K562 (cell line): ENCODE data around the gene NACAD. TPM values are rescaled to one million over a fixed set of nuclear protein-coding genes. Genes with fewer than 3 reads are reported as not detected.

Experiments
- ATAC-seq: fragments of 200-7000 bp; cut with Tn5 transposase; 3 replicates; pipeline ENCODE4 v1.9.1; 2020; ENCODE audit warnings: moderate library complexity
- BruUV-seq: library from RNA; stranded (reverse); fragments of 400-500 nt; replicated peaks from 2 replicates; lab custom pipeline; 2021; lab: Mats Ljungman, UMichigan
- CTCF ChIA-PET: fragments of 300-600 bp; formaldehyde crosslinking; extraction: SDS; loops from one replicate; lab custom pipeline; 2021; ENCODE audit warnings: low intra/inter-chr PET ratio; lab: Yijun Ruan, JAX
- POLR2A ChIA-PET: fragments of 300-600, 350-650 bp; sonication (Branson Sonifier 250); formaldehyde crosslinking; extraction: SDS; loops from one replicate; lab custom pipeline; 2021; ENCODE audit warnings: antibody characterized with exemption, inconsistent platforms; lab: Yijun Ruan, JAX
- DNase-seq, 4 experiments: peaks; one replicate each; pipeline versions ENCODE4 v3.0.0 to v3.0.0-alpha.2; 2011 to 2018; ENCODE audit warnings: low spot score in 3 of 4, mixed read lengths in 3 of 4; ENCODE audit errors: extremely low read depth in 1 of 4
- FAIRE-seq: peaks from 2 replicates; lab custom pipeline; 2011; peaks lifted over from hg19 to GRCh38; lab: Jason Lieb, UNC
- H2AFZ ChIP-seq: 2 replicates; pipeline ENCODE4 v1.6.0; 2011; ENCODE audit warnings: low read depth, low read length, control low read depth, inconsistent platforms
- H3K27ac ChIP-seq: fragments of 200-600 bp; 3 replicates; pipeline ENCODE4 v1.8.0; 2011; ENCODE audit warnings: low read depth, mild to moderate bottlenecking, control low read depth, inconsistent platforms, low read length, moderate library complexity, mixed read lengths; ENCODE audit errors: extremely low read depth
- H3K27me3 ChIP-seq, 2 experiments: fragments of 300-600 bp in 1 of 2; 2 replicates in 1 of 2; 3 replicates in 1 of 2; pipeline versions ENCODE4 v1.6.0 to v1.8.0; 2011; ENCODE audit warnings: inconsistent platforms in 2 of 2, low read length in 2 of 2, mild to moderate bottlenecking in 1 of 2, mixed read lengths in 1 of 2, moderate library complexity in 1 of 2; ENCODE audit not compliant: control insufficient read depth in 2 of 2, insufficient read depth in 2 of 2
- H3K36me3 ChIP-seq: fragments of 300-600 bp; 3 replicates; pipeline ENCODE4 v1.8.0; 2011; ENCODE audit warnings: mild to moderate bottlenecking, low read length, inconsistent platforms; ENCODE audit not compliant: control insufficient read depth, insufficient read depth
- H3K4me1 ChIP-seq, 2 experiments: fragments of 200-600 bp in 1 of 2; replicated peaks in 1 of 2; 2 replicates in 1 of 2; 3 replicates in 1 of 2; pipeline versions ENCODE4 v1.5.1 to v1.8.0; 2011; ENCODE audit warnings: inconsistent platforms in 2 of 2, low read length in 2 of 2, mild to moderate bottlenecking in 1 of 2, mixed read lengths in 1 of 2, moderate library complexity in 1 of 2; ENCODE audit not compliant: control insufficient read depth in 2 of 2, insufficient read depth in 2 of 2
- H3K4me2 ChIP-seq: 2 replicates; pipeline ENCODE4 v1.6.1; 2011; ENCODE audit warnings: low read length, control low read depth, inconsistent platforms, mixed read lengths; ENCODE audit not compliant: insufficient read depth
- H3K4me3 ChIP-seq: fragments of 200-600 bp; sonication (generic), shearing (Covaris generic); 2 replicates; pipeline ENCODE4 v1.5.1; 2016; ENCODE audit warnings: control low read depth, inconsistent platforms
- H3K79me2 ChIP-seq: fragments of 200-600 bp; 3 replicates; pipeline ENCODE4 v1.8.0; 2011; ENCODE audit warnings: low read length, inconsistent platforms; ENCODE audit not compliant: control insufficient read depth, insufficient read depth
- H3K9ac ChIP-seq, 2 experiments: 2 replicates each; pipeline versions ENCODE4 v1.6.0 to v1.6.1; 2011; ENCODE audit warnings: low read depth in 2 of 2, low read length in 2 of 2, control low read depth in 1 of 2, inconsistent platforms in 1 of 2, mild to moderate bottlenecking in 1 of 2, mixed read lengths in 1 of 2; ENCODE audit not compliant: insufficient read depth in 1 of 2
- H3K9me1 ChIP-seq: one replicate; pipeline ENCODE4 v1.6.0; 2011; ENCODE audit warnings: inconsistent platforms, mild to moderate bottlenecking, low read length, moderate library complexity; ENCODE audit not compliant: control insufficient read depth, insufficient read depth
- H3K9me3 ChIP-seq: replicated peaks from 2 replicates; pipeline ENCODE4 v1.5.1; 2011; ENCODE audit warnings: low read depth, low read length, inconsistent platforms; ENCODE audit not compliant: control insufficient read depth, insufficient read depth
- H4K20me1 ChIP-seq: replicated peaks from 2 replicates; pipeline ENCODE4 v1.6.1; 2011; ENCODE audit warnings: low read length, inconsistent platforms, mixed read lengths; ENCODE audit not compliant: control insufficient read depth, insufficient read depth
- CC2D1A ChIP-seq: fragments of 450-650 bp; IDR thresholded peaks from 2 replicates; pipeline ENCODE4 v1.6.1; 2017; ENCODE audit warnings: mild to moderate bottlenecking
- KLF1 ChIP-seq: fragments of 450-650 bp; IDR thresholded peaks from 2 replicates; pipeline ENCODE4 v1.6.1; 2016; ENCODE audit warnings: missing genetic modification characterization, missing compliant biosample characterization
- MBD1 ChIP-seq: fragments of 250-450 bp; sonication (Bioruptor Pico); IDR thresholded peaks from 2 replicates; pipeline ENCODE4 v1.8.0; 2022; ENCODE audit warnings: inconsistent platforms
- NFE2L1 ChIP-seq: fragments of 450-650 bp; IDR thresholded peaks from 2 replicates; pipeline ENCODE4 v1.6.1; 2016; ENCODE audit warnings: missing genetic modification characterization, low read depth, mild to moderate bottlenecking, missing compliant biosample characterization, moderate library complexity, borderline replicate concordance
- NKRF ChIP-seq: fragments of 450-650 bp; IDR thresholded peaks from 2 replicates; pipeline ENCODE4 v1.6.1; 2016; ENCODE audit warnings: borderline replicate concordance
- OTX1 ChIP-seq: fragments of 450-650 bp; formaldehyde crosslinking; IDR thresholded peaks from 2 replicates; pipeline ENCODE4 v1.4.0; 2022; ENCODE audit warnings: mild to moderate bottlenecking
- SOX6 ChIP-seq: fragments of 450-650 bp; IDR thresholded peaks from 2 replicates; pipeline ENCODE4 v1.6.1; 2014; ENCODE audit warnings: mild to moderate bottlenecking
- ZNF282 ChIP-seq: sonication (generic); formaldehyde crosslinking; IDR thresholded peaks from 2 replicates; pipeline ENCODE4 v1.8.1; 2023; ENCODE audit warnings: missing genetic modification reagents
- ZNF584 ChIP-seq: fragments of 200-800 bp; sonication (Bioruptor generic); IDR thresholded peaks from 2 replicates; pipeline ENCODE4 v1.6.1; 2016; ENCODE audit warnings: low read depth, mild to moderate bottlenecking, missing genetic modification characterization, missing compliant biosample characterization
- WGBS: fragments of 100-300 bp; shearing (Covaris generic); methylation state at CpG from one replicate; pipeline ENCODE4 v1.1.6; 2016; ENCODE audit warnings: low coverage, mixed read lengths; ENCODE audit not compliant: insufficient coverage; ENCODE audit errors: missing lambda C conversion rate; 5-methylcytosine and 5-hydroxymethylcytosine counted together
- in situ Hi-C: fragments of 300-500 bp; cut with MboI; formaldehyde crosslinking; loops from 4 replicates; pipeline ENCODE4 v1.15.0; 2018; ENCODE audit warnings: inconsistent platforms, mixed read lengths
- intact Hi-C: fragments of 100-400 bp; cut with micrococcal nuclease; formaldehyde crosslinking; loops from 2 replicates; pipeline ENCODE4 v1.14.2; 2022
- polyA plus RNA-seq, 8 experiments: library from polyadenylated mRNA; depleted of rRNA in 4 of 8; stranded (reverse) in 5 of 8; unstranded in 3 of 8; fragments of >200 nt; fragmentation: Nextera tagmentation in 2 of 8; fragmentation: Illumina TruSeq in 1 of 8; extraction: Ambion mirVana in 2 of 8; extraction: Trizol in 1 of 8; gene quantifications; 2 replicates each; pipeline versions ENCODE4 v1.2.1 to v1.2.3, GENCODE V29; 2011 to 2014; ENCODE audit warnings: inconsistent platforms in 1 of 8, missing spikeins in 1 of 8
- total RNA-seq, 7 experiments: library from RNA; depleted of rRNA in 6 of 7; stranded (reverse); fragments of >200 nt in 6 of 7; fragmentation: Illumina TruSeq in 2 of 7; extraction: Trizol in 2 of 7; gene quantifications; 2 replicates each; pipeline versions ENCODE4 v1.2.1 to v1.2.3, GENCODE V29; 2011 to 2021; ENCODE audit warnings: low replicate concordance in 1 of 7
- TF ChIP-seq, protein P1 (sequence below): sonication (generic); formaldehyde crosslinking; IDR thresholded peaks from 2 replicates; pipeline ENCODE4 v1.8.0; 2022; ENCODE audit warnings: mild to moderate bottlenecking, missing genetic modification reagents

The NACAD gene
- total and polyA plus RNA-seq, 9 of the 15 experiments (the other 6 are each of a cell fraction or from before 2014, with no cell fraction given) = under 0.01 to 0.03 (median 0.02) TPM; not detected in 5

DNA sequence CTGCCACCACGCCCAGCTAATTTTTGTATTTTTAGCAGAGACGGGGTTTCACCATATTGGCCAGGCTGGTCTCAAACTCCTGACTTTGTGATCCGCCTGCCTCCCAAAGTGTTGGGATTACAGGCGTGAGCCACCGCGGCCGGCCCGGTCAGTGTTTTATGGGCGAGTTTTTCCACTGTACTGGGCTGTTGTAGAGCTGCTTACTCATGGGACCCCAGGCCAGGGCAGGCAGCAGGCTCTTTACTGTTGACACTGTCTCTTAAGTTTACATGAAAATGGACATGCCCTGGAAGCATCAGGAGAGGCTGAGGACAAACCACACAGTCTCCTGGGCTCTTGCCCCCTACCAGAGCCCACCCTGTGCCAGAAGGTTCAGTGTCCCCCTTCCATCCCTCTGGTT, 11.2 kb downstream of the NACAD start:
- no peak for FAIRE-seq
- CTCF ChIA-PET = interaction anchor here (0.8 to 3.0 kb wide), 3 partner anchors 59 to 102 kb away, joined by 3 to 17 read pairs (median 4); no protein-coding TSS in a partner anchor
- no peak for ATAC-seq
- WGBS = 76% methylated on average over 9 of the region's 9 CpGs
- Histone ChIP-seq H3K4me3 (no peak overlapping the region), H2AFZ (no peak overlapping the region), H3K79me2 (no peaks in the 10 kb centered on the region), H3K9me1 (no peaks in the 10 kb centered on the region), H3K36me3 (peaks cover 45% of the 10 kb centered on the region; the same call in 2 of the 3 replicates), H3K9ac (no peak overlapping the region), H3K27ac (no peak overlapping the region), H3K27me3 (no peaks in the 10 kb centered on the region), H3K4me1 (peaks cover 0 to 33% of the 10 kb centered on the region in 2 experiments; a peak in 1 of 5 replicates), H4K20me1 (peaks cover 4% of the 10 kb centered on the region; the same call in 1 of the 2 replicates), H3K4me2 (no peak overlapping the region), H3K9me3 (no peaks in the 10 kb centered on the region)
- DNase-seq = no peak
- in situ Hi-C loops (no loop called here), intact Hi-C loops (loop anchor here (10.0 kb wide), 1 partner anchor 103 kb away; the partner anchor contains the start of gene MYO1G)
- BruUV-seq = no TSS peak
- POLR2A ChIA-PET = interaction anchor here (1.2 kb wide), 1 partner anchor 9 kb away, joined by 5 read pairs; no protein-coding TSS in a partner anchor
- TF ChIP-seq ZNF584 (CRISPR knock-in tag) = no peak
- TF ChIP-seq ZNF282 = no peak
- no peak for TF ChIP-seq SOX6

- no peak overlapping the region for H3K27ac ChIP-seq
- H3K4me3 ChIP-seq = no peak overlapping the region
- ATAC-seq (no peak), FAIRE-seq (no peak), DNase-seq (no peak)
- WGBS = 92% methylated on average over 4 of the region's 5 CpGs
- H3K4me1 ChIP-seq = peaks cover 0 to 28% of the 10 kb centered on the region in 2 experiments; a peak in 1 of 5 replicates
- ChIA-PET POLR2A (interaction anchor here (1.2 kb wide), 1 partner anchor 10 kb away, joined by 5 read pairs; no protein-coding TSS in a partner anchor), CTCF (interaction anchor here (3.0 kb wide), 1 partner anchor 59 kb away, joined by 17 read pairs; no protein-coding TSS in a partner anchor)
- H3K9me1 ChIP-seq = no peaks in the 10 kb centered on the region
- no peak overlapping the region for H3K9ac ChIP-seq
- H3K9me3 ChIP-seq = no peaks in the 10 kb centered on the region
- no peaks in the 10 kb centered on the region for H3K79me2 ChIP-seq
- H4K20me1 ChIP-seq = peaks cover 4% of the 10 kb centered on the region; the same call in 1 of the 2 replicates
- no peaks in the 10 kb centered on the region for H3K27me3 ChIP-seq
- peaks cover 52% of the 10 kb centered on the region; the same call in 2 of the 3 replicates for H3K36me3 ChIP-seq
- no peak overlapping the region for H2AFZ ChIP-seq
- in situ Hi-C loops (no loop called here), intact Hi-C loops (loop anchor here (10.0 kb wide), 1 partner anchor 102 kb away; the partner anchor contains the start of gene MYO1G)
- no peak overlapping the region for H3K4me2 ChIP-seq
- BruUV-seq = no TSS peak
- TF ChIP-seq, protein P1, sequence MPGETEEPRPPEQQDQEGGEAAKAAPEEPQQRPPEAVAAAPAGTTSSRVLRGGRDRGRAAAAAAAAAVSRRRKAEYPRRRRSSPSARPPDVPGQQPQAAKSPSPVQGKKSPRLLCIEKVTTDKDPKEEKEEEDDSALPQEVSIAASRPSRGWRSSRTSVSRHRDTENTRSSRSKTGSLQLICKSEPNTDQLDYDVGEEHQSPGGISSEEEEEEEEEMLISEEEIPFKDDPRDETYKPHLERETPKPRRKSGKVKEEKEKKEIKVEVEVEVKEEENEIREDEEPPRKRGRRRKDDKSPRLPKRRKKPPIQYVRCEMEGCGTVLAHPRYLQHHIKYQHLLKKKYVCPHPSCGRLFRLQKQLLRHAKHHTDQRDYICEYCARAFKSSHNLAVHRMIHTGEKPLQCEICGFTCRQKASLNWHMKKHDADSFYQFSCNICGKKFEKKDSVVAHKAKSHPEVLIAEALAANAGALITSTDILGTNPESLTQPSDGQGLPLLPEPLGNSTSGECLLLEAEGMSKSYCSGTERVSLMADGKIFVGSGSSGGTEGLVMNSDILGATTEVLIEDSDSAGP (CRISPR knock-in tag) = no peak
- no peak for TF ChIP-seq NFE2L1 (tag)
- no peak for TF ChIP-seq OTX1 (CRISPR knock-in tag)
- TF ChIP-seq CC2D1A = no peak
- TF ChIP-seq KLF1 = no peak
- TF ChIP-seq MBD1 (CRISPR knock-in tag) = no peak
- TF ChIP-seq NKRF = no peak
Observed at GRCh38 chr7:45076946-45077345, 11.8 kb downstream of the NACAD start.
